Activated CD8-positive, alpha-beta memory T cell treated with anti-CD3 and anti-CD28 coated beads for 24 hours (primary cell): Measurements from ENCODE around the gene SUMO2.
A peak's percentile ranks its signal among the peaks of the same experiment; 100 is the strongest.
"Not testable (repeated sequence)": the region's sequence is repeated elsewhere in the genome, so short reads cannot be mapped to it uniquely, and the experiment has no call there.

Experiments
- DNase-seq: peaks from one replicate; pipeline ENCODE4 v3.0.0-alpha.2; 2020

SUMO2 gene

GRCh38 chr17:75142236-75142971 lies 40.4 kb downstream of the SUMO2 start:
- DNase-seq: no peak

- no peak for DNase-seq
Measured at GRCh38 chr17:75138519-75138918, 44.2 kb downstream of the SUMO2 start.

DNA sequence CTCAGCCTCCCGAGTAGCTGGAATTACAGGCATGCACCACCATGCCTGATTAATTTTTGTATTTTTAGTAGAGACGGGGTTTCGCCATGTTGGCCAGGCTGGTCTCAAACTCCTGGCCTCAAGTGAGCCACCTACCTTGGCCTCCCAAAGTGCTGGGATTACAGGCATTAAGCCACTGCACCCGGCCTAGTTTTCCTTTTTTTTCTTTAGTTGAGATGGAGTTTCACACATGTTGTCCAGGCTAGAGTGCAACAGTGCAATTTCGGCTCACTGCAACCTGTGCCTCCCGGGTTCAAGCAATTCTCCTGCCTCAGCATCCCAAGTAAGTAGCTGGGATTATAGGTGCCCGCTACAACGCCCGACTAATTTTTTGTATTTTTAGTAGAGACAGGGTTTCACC lies 45.0 kb downstream of the SUMO2 start:
- not testable (repeated sequence) for DNase-seq

- DNase-seq: no peak
Measured at GRCh38 chr17:75135946-75136345, 46.8 kb downstream of the SUMO2 start.

GRCh38 chr17:75135452-75135851 lies 47.3 kb downstream of the SUMO2 start:
- no peak for DNase-seq

DNA sequence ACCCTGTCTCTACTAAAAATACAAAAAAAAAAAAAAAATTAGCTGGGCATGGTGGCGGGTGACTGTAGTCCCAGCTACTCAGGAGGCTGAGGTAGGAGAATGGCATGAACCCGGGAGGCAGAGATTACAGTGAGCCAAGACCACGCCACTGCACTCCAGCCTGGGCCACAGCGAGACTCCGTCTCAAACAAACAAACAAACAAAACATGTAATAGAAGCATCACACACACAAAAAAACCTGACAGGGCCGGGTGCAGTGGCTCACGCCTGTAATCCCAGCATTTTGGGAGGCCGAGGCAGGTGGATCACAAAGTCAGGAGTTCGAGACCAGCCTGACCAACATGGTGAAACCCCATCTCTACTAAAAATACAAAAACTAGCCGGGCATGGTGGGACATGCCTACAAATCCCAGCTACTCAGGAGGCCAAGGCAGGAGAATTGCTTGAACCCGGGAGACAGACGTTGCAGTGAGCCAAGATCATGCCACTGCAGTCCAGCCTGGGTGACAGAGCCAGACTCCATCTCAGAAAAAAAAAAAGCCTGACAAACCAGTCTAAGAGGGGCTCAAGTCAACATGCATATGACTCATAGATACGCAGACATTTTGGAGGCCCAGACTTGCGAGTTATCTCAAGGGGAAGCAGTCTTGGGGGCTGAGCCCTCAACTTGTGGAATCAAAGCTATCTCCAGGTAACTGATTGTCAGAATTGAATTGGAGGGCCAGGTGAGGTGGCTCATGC lies 49.0 kb downstream of the SUMO2 start:
- DNase-seq: not testable (repeated sequence)

DNA sequence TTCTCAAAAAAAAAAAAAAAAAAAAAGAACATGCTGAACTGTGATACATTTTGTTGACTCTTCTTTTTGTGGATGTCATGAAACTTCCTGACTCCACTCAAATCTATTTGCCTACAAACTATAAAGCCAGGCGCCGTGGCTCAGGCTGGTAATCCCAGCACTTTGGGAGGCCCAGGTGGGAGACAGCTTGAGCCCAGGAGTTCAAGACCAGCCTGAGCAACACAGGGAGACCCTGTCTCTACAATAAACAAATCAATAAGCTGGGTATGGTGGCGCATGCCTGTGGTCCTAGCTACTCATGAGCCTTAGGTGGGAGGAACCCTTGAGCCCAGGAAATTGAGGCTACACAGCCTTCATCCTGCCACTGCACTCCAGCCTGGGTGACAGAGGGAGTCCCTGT lies 49.8 kb downstream of the SUMO2 start:
- DNase-seq: no peak

GRCh38 chr17:75132018-75133000 lies 50.5 kb downstream of the SUMO2 start:
- DNase-seq: not testable (repeated sequence)

- DNase-seq: peak; percentile 91
Measured at GRCh38 chr17:75131278-75132017, 51.3 kb downstream of the SUMO2 start, which contains the start of gene NT5C. Gene NT5C (minus strand): TSS chr17:75131742. CDS start chr17:75131707, 35 bp downstream.

GRCh38 chr17:75130632-75131277 lies 52.0 kb downstream of the SUMO2 start:
- DNase-seq: no peak

DNA sequence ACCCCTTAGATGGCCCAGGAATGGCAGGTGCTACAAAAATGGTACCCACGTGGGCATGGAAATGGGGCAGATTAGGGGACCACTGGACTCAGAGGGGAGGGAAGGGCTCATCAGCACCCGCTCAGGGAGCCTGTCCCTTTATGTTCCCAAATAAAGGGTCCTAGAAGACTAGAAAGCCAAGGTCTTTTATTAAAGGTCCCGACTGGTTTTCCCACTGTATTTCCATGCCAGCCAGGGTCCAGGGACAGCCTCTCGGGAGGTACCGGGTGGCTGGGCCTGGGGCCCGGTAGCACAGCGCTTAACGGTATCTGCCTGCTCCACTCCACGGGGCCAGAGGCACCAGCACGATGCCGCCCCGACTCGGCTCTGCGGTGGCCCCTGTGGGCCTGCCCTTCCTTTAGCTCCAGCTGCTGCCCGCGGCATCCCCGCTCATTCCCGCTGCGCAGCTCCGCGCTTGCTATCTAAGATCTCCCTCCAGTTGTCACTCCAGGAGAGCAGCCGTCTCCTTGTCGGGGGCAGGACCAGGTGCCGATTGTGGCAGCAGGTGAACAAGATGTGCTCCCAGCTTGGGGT lies 52.6 kb downstream of the SUMO2 start:
- no peak for DNase-seq

- no peak for DNase-seq
Measured at GRCh38 chr17:75129576-75129975, 53.2 kb downstream of the SUMO2 start.

- no peak for DNase-seq
Measured at GRCh38 chr17:75128694-75129505, 53.9 kb downstream of the SUMO2 start.

DNA sequence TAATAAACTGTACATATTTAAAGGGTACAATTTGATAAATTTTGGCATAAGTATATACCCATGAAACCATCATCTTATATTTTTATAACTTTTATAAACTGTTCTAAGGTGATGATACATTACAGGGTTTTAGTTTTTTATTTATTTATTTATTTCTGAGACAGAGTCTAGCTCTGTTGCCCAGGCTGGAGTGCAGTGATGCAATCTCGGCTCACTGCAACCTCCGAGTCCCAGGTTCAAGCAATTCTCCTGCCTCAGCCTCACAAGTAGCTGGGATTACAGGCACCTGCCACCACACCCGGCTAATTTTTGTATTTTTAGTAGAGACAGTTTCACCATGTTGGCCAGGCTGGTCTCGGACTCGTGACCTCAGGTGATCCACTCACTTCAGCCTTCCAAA lies 54.8 kb downstream of the SUMO2 start:
- not testable (repeated sequence) for DNase-seq

GRCh38 chr17:75126954-75127353 lies 55.8 kb downstream of the SUMO2 start:
- DNase-seq: no peak

- no peak for DNase-seq
Measured at GRCh38 chr17:75125984-75126383, 56.8 kb downstream of the SUMO2 start.

DNA sequence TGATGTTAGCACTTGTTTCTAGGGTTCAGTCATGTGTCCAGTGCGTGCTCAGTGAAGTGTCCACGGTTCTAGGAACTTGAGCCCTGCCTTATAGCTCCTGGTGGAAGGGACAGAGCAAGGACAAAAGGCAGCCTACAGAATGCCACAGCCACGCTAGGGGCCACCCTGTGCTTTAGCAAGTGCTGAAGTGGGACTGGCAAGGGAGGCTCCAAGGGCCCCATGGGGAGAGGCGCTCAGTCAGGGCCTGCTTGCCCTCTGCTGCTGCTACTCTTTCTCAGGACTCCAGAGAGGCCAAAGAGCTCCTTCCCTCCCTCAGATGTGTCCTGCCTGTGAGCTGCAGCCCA lies 58.0 kb downstream of the SUMO2 start:
- no peak for DNase-seq

DNA sequence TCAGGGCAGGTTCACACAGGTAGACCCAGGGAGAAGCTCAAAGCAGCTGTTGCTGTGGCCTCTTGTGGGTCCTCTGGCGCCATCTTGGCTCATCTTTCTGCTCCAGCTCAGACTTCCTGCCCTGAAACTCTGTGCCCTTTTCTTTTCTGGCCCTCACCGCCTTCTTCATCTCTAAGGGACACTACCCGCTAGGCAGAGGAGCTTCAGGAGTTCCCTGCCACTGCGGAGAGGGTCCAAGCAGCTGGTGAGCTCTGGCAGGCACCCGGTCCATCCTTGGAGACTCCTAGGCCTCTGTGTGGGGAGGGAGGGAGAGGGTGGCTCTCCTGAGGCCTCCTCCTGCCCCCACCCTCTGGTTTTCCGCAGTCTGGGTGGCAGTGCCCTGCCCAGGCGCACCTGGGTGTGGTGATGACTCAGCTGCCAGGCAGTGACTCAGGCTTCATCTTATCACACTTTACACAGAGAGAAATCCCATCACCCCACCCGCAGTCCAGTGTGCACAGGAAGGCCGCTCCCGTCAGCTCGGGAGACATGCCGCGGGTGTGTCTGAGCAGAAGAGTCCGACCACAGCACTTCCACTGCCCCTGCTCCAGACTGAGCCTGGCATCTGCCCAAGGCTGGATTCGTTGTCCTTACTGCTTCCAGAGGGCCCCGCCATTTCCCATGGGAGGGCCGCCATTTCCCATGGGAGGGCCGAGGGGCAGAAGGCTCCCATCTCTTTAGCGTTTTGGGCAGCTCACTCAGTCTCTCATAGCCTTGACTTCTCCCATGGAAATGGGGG lies 58.5 kb downstream of the SUMO2 start:
- DNase-seq: peak; percentile 70

DNA sequence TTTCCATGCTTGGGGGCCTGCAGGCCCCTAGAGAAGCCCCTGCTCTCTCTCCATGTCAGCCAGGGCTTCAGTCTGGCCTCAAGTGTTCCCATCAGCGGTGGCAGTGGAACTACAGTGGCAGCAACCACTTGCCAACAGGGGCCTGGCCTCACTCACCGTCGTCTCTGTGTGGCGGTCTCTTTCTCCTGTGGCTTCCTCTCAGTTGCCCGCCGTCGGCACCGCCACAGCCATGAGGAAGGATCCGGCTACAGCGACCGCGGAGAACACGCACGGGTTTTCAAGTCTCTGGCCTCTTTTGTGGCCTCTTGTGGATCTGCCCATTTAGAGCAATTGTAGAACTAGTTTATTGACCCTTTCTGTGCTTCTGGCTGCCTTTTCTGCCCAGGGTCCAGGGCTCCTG lies 64.5 kb downstream of the SUMO2 start:
- no peak for DNase-seq

DNA sequence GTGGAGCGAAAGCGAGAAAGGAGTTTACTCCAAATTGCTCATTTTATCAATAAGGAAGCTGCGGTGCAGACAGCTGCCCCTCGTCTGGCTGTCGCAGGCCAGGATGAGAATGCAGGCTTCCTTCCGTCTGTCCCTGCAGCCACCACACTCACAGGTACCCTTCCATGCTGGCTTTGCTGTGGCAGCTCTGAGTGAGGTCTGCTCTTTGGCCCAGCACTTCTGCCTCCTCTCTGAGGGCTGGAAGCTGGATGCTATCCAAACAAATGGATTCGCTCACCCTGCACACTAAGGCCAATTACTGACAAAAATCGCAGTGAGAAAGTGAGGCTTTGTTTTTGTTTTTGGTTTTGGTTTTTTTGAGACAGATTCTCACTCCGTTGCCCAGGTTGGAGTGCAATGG lies 66.0 kb downstream of the SUMO2 start:
- DNase-seq: no peak
